HCT116 (cell line): ENCODE data around the gene TMPRSS11A. TPM values are rescaled to one million over a fixed set of nuclear protein-coding genes. Genes with fewer than 3 reads are reported as not detected.

Source experiments
- ATAC-seq: fragments of 200-7000 bp; cut with Tn5 transposase; 2 replicates; pipeline ENCODE4 v1.9.1; 2020; ENCODE audit warnings: mild to moderate bottlenecking, moderate library complexity
- BruUV-seq: library from RNA; stranded (reverse); fragments of 400-500 nt; replicated peaks from 2 replicates; lab custom pipeline; 2021; lab: Mats Ljungman, UMichigan
- CTCF ChIA-PET: fragments of 300-600 bp; sonication (Branson Sonifier 250); formaldehyde crosslinking; loops from one replicate; lab custom pipeline; 2021; ENCODE audit warnings: antibody characterized with exemption; lab: Charles Lee
- POLR2A ChIA-PET: fragments of 300-600, 350-600 bp; sonication (Branson Sonifier 250); formaldehyde crosslinking; loops from one replicate; lab custom pipeline; 2021; ENCODE audit warnings: antibody characterized with exemption; lab: Charles Lee
- RAD21 ChIA-PET, 2 experiments: fragments of 300-600 bp; sonication (Branson Sonifier 250); formaldehyde crosslinking; loops; one replicate each; lab custom pipeline; 2023; ENCODE audit warnings: low total read pairs in 2 of 2; ENCODE audit not compliant: uncharacterized antibody in 2 of 2, unreplicated experiment in 2 of 2, low non-redundant PET in 1 of 2; lab: Charles Lee
- DNase-seq: peaks from one replicate; pipeline ENCODE4 v3.0.0-alpha.2; 2010; ENCODE audit warnings: low read depth, low spot score
- H2AFZ ChIP-seq: fragments of 200-600 bp; shearing (Covaris generic), sonication (generic); 2 replicates; pipeline ENCODE4 v1.6.1; 2017; ENCODE audit warnings: low read depth, mixed run types, mixed read lengths, antibody characterized with exemption, low read length; ENCODE audit not compliant: poor library complexity, severe bottlenecking
- H3K27ac ChIP-seq: 2 replicates; pipeline ENCODE4 v1.5.1; 2012; ENCODE audit warnings: low read depth, low read length
- H3K27me3 ChIP-seq: fragments of 200-600 bp; sonication (generic); 2 replicates; pipeline ENCODE4 v1.6.1; 2016; ENCODE audit warnings: mixed run types, low read length, mixed read lengths; ENCODE audit not compliant: insufficient read depth
- H3K36me3 ChIP-seq, 2 experiments: fragments of 200-500 bp in 1 of 2; fragments of 200-600 bp in 1 of 2; sonication (Bioruptor generic) in 1 of 2; sonication (generic) in 1 of 2; 2 replicates each; pipeline versions ENCODE4 v1.5.1 to v1.6.1; 2014 to 2016; ENCODE audit warnings: low read length in 2 of 2, inconsistent platforms in 1 of 2, mixed read lengths in 1 of 2, mixed run types in 1 of 2; ENCODE audit not compliant: insufficient read depth in 2 of 2, control insufficient read depth in 1 of 2
- H3K4me1 ChIP-seq, 2 experiments: fragments of 200-600 bp in 1 of 2; sonication (generic) in 1 of 2; 2 replicates each; pipeline versions ENCODE4 v1.5.1 to v1.6.1; 2012 to 2017; ENCODE audit warnings: low read length in 2 of 2, inconsistent platforms in 1 of 2, mild to moderate bottlenecking in 1 of 2, mixed read lengths in 1 of 2, mixed run types in 1 of 2, moderate library complexity in 1 of 2; ENCODE audit not compliant: insufficient read depth in 2 of 2, control insufficient read depth in 1 of 2
- H3K4me2 ChIP-seq: fragments of 200-600 bp; sonication (generic); 2 replicates; pipeline ENCODE4 v1.6.1; 2017; ENCODE audit warnings: mixed run types, low read length, mixed read lengths
- H3K4me3 ChIP-seq, 2 experiments: fragments of 200-600 bp in 1 of 2; sonication (generic) in 1 of 2; replicated peaks in 1 of 2; 2 replicates each; pipeline ENCODE4 v1.5.1; 2011 to 2016; ENCODE audit warnings: low read length in 2 of 2, control low read depth in 1 of 2, low read depth in 1 of 2, mild to moderate bottlenecking in 1 of 2, mixed read lengths in 1 of 2, mixed run types in 1 of 2
- H3K79me2 ChIP-seq: fragments of 200-600 bp; sonication (generic); 2 replicates; pipeline ENCODE4 v1.6.1; 2017; ENCODE audit warnings: mild to moderate bottlenecking, mixed run types, low read length, moderate library complexity, mixed read lengths; ENCODE audit not compliant: insufficient read depth
- H3K9ac ChIP-seq: fragments of 200-600 bp; sonication (generic); 2 replicates; pipeline ENCODE4 v1.6.1; 2016; ENCODE audit warnings: low read length, mixed read lengths
- H3K9me2 ChIP-seq: fragments of 200-600 bp; sonication (generic), shearing (Covaris generic); 2 replicates; pipeline ENCODE4 v1.6.1; 2017; ENCODE audit warnings: mixed run types, mild to moderate bottlenecking, moderate library complexity; ENCODE audit not compliant: insufficient read depth
- H3K9me3 ChIP-seq, 2 experiments: fragments of 200-500 bp in 1 of 2; fragments of 200-600 bp in 1 of 2; sonication (Bioruptor generic) in 1 of 2; sonication (generic) in 1 of 2; 2 replicates each; pipeline ENCODE4 v1.6.1; 2014 to 2017; ENCODE audit warnings: low read length in 2 of 2, mixed read lengths in 2 of 2, inconsistent platforms in 1 of 2, low read depth in 1 of 2, mild to moderate bottlenecking in 1 of 2, mixed run types in 1 of 2, moderate library complexity in 1 of 2; ENCODE audit not compliant: control insufficient read depth in 1 of 2, insufficient read depth in 1 of 2
- H4K20me1 ChIP-seq: fragments of 200-600 bp; sonication (generic), shearing (Covaris generic); 2 replicates; pipeline ENCODE4 v1.6.1; 2017; ENCODE audit warnings: mixed run types, mild to moderate bottlenecking, moderate library complexity; ENCODE audit not compliant: insufficient read depth
- CBX3 ChIP-seq: IDR thresholded peaks from 2 replicates; pipeline ENCODE4 v1.6.1; 2012; ENCODE audit warnings: low read depth
- CEBPB ChIP-seq: IDR thresholded peaks from 2 replicates; pipeline ENCODE4 v1.6.1; 2012; ENCODE audit warnings: low read depth
- EGR1 ChIP-seq: IDR thresholded peaks from 2 replicates; pipeline ENCODE4 v1.6.1; 2012; ENCODE audit warnings: low read depth
- ELF1 ChIP-seq: IDR thresholded peaks from 2 replicates; pipeline ENCODE4 v1.6.1; 2012; ENCODE audit warnings: low read depth, borderline replicate concordance
- EZH2 ChIP-seq: fragments of 200-600 bp; sonication (generic); IDR thresholded peaks from 2 replicates; pipeline ENCODE4 v1.6.1; 2017; ENCODE audit warnings: antibody characterized with exemption, mixed run types
- MAX ChIP-seq: IDR thresholded peaks from 2 replicates; pipeline ENCODE4 v1.6.1; 2012
- POLR2A ChIP-seq: IDR thresholded peaks from 2 replicates; pipeline ENCODE4 v1.7.0; 2011; ENCODE audit warnings: borderline replicate concordance; ENCODE audit not compliant: insufficient read depth, insufficient read length; ENCODE audit errors: extremely low read depth
- SIN3A ChIP-seq: IDR thresholded peaks from 2 replicates; pipeline ENCODE4 v1.6.1; 2012; ENCODE audit warnings: low read depth
- SP1 ChIP-seq: IDR thresholded peaks from 2 replicates; pipeline ENCODE4 v1.6.1; 2012; ENCODE audit warnings: low read depth
- SRF ChIP-seq: IDR thresholded peaks from 2 replicates; pipeline ENCODE4 v1.6.1; 2012; ENCODE audit warnings: low read depth
- TCF7L2 ChIP-seq: IDR thresholded peaks from 2 replicates; pipeline ENCODE4 v1.7.0; 2011; ENCODE audit warnings: borderline replicate concordance, inconsistent platforms; ENCODE audit not compliant: insufficient read depth, insufficient read length; ENCODE audit errors: extremely low read depth
- YY1 ChIP-seq: IDR thresholded peaks from 2 replicates; pipeline ENCODE4 v1.6.1; 2011; ENCODE audit warnings: low read length, low read depth, moderate library complexity, mild to moderate bottlenecking; ENCODE audit not compliant: insufficient replicate concordance; ENCODE audit errors: extremely low read depth
- ZBTB33 ChIP-seq: IDR thresholded peaks from 2 replicates; pipeline ENCODE4 v1.6.1; 2011; ENCODE audit warnings: mild to moderate bottlenecking, low read length, moderate library complexity; ENCODE audit not compliant: insufficient replicate concordance; ENCODE audit errors: extremely low read depth
- intact Hi-C: fragments of 100-400 bp; cut with micrococcal nuclease; formaldehyde crosslinking; loops from 2 replicates; pipeline ENCODE4 v1.10.0; 2022
- total RNA-seq: library from RNA; stranded (reverse); gene quantifications from one replicate; pipeline ENCODE4 v1.2.1, GENCODE V29; 2021; ENCODE audit not compliant: unreplicated experiment

TMPRSS11A gene
- total RNA-seq, 1 experiment from 2014 or later: not detected

GRCh38 chr4:67933038-67933437 lies 30.3 kb downstream of the TMPRSS11A start:
- POLR2A ChIA-PET: no interaction called here

GRCh38 chr4:67931256-67931655 lies 32.0 kb downstream of the TMPRSS11A start:
- H3K36me3 ChIP-seq: no peaks in the 10 kb centered on the region
- no peaks in the 10 kb centered on the region for H4K20me1 ChIP-seq
- TF ChIP-seq EZH2: no peak
- no peak for TF ChIP-seq CEBPB
- TF ChIP-seq SRF: no peak
- no peak for TF ChIP-seq EGR1
- TF ChIP-seq CBX3: no peak
- no peak for TF ChIP-seq ZBTB33
- TF ChIP-seq SP1: no peak
- TF ChIP-seq POLR2A: no peak
- no peak for TF ChIP-seq MAX
- TF ChIP-seq YY1: no peak
- no peak for TF ChIP-seq ELF1
- no peaks in the 10 kb centered on the region for H3K79me2 ChIP-seq
- intact Hi-C loops: no loop called here
- DNase-seq (no peak), ATAC-seq (no peak)
- no peaks in the 10 kb centered on the region for H3K27me3 ChIP-seq
- no peak overlapping the region for H3K27ac ChIP-seq
- no TSS peak for BruUV-seq
- ChIA-PET POLR2A (no interaction called here), RAD21 (no interaction called here), CTCF (no interaction called here)
- no peak overlapping the region for H3K4me3 ChIP-seq
- H3K4me1 ChIP-seq: peaks cover 0 to 19% of the 10 kb centered on the region in 2 experiments; a peak in 2 of 4 replicates
- H3K4me2 ChIP-seq: no peak overlapping the region
- no peaks in the 10 kb centered on the region for H3K9me3 ChIP-seq
- H2AFZ ChIP-seq: no peak overlapping the region
- H3K9ac ChIP-seq: no peak overlapping the region
- no peaks in the 10 kb centered on the region for H3K9me2 ChIP-seq

More at GRCh38 chr4:67933038-67933437, 30.3 kb downstream of the TMPRSS11A start:
- Histone ChIP-seq H3K4me1 (peaks cover 0 to 19% of the 10 kb centered on the region in 2 experiments; a peak in 2 of 4 replicates), H3K9me2 (no peaks in the 10 kb centered on the region), H3K9ac (no peak overlapping the region), H3K4me2 (no peak overlapping the region), H4K20me1 (no peaks in the 10 kb centered on the region), H3K27me3 (no peaks in the 10 kb centered on the region), H3K4me3 (no peak overlapping the region)
- intact Hi-C loops: no loop called here
- no peak for ATAC-seq
- RAD21 ChIA-PET: no interaction called here
- no TSS peak for BruUV-seq
- TF ChIP-seq YY1 (no peak), MAX (no peak), ELF1 (no peak), POLR2A (no peak), SIN3A (no peak), TCF7L2 (no peak)
- TF ChIP-seq, all 23 proteins: peak for 0
- no peaks in the 10 kb centered on the region for H3K36me3 ChIP-seq
- H3K9me3 ChIP-seq: no peaks in the 10 kb centered on the region
- H2AFZ ChIP-seq: no peak overlapping the region
- no peak overlapping the region for H3K27ac ChIP-seq
- H3K79me2 ChIP-seq: no peaks in the 10 kb centered on the region
- DNase-seq: no peak
- CTCF ChIA-PET: no interaction called here
